GM23248 (cell line): ENCODE results near the gene NME5.

Experiments used
- EZH2 ChIP-seq: fragments of 200-600 bp; sonication (generic); IDR thresholded peaks from 2 replicates; pipeline ENCODE4 v1.6.1; 2018; ENCODE audit warnings: antibody characterized with exemption, mild to moderate bottlenecking; ENCODE audit not compliant: insufficient read depth, poor library complexity, severe bottlenecking
- EZH2phosphoT487 ChIP-seq: fragments of 200-600 bp; sonication (generic); IDR thresholded peaks from 2 replicates; pipeline ENCODE4 v1.6.1; 2018; ENCODE audit warnings: antibody characterized with exemption, moderate library complexity, mild to moderate bottlenecking, low read depth; ENCODE audit not compliant: insufficient read depth

- TF ChIP-seq EZH2 = no peak
- no peak for TF ChIP-seq EZH2phosphoT487
Measured at GRCh38 chr5:138179277-138179857, 40.1 kb upstream of the NME5 start.
